GM12872 (cell line): ENCODE measurements around the gene CCL27.
A peak's percentile ranks its signal among the peaks of the same experiment; 100 is the strongest.

Experiments
- CTCF ChIP-seq: IDR thresholded peaks from 3 replicates; pipeline ENCODE4 v1.5.1; 2011; ENCODE audit warnings: low read depth, mild to moderate bottlenecking, low read length, moderate library complexity; ENCODE audit not compliant: insufficient read depth

Gene CCL27

GRCh38 chr9:34664281-34665066 is 2.0 kb upstream of the CCL27 start:
- peak; percentile 95 for TF ChIP-seq CTCF

- 0 out of 3 replicates have a peak, but pooled peaks have one; percentile 2 for TF ChIP-seq CTCF
These were observed 797 bp upstream of the CCL27 start for GRCh38 chr9:34663303-34663605.

GRCh38 chr9:34659592-34660253 is 2.7 kb downstream of the CCL27 start:
- no peak for TF ChIP-seq CTCF

GRCh38 chr9:34658461-34658860 is 4.0 kb downstream of the CCL27 start:
- TF ChIP-seq CTCF, result no peak

- TF ChIP-seq CTCF, result no peak
These were observed 5.5 kb downstream of the CCL27 start for GRCh38 chr9:34656992-34657391.

GRCh38 chr9:34655394-34655793 is 7.1 kb downstream of the CCL27 start:
- no peak for TF ChIP-seq CTCF

- TF ChIP-seq CTCF, result no peak
These were observed 8.0 kb downstream of the CCL27 start for GRCh38 chr9:34654323-34655051.
